Stimulated activated CD8-positive, alpha-beta memory T cell treated with anti-CD3 and anti-CD28 coated beads, Interleukin-15, amount 100 ng/mL, for 48 hours (primary cell): ENCODE measurements around the gene STIMATE.

Experiments used
- DNase-seq, 2 donors: peaks; one replicate each; pipeline ENCODE4 v3.0.0-alpha.2; 2020; ENCODE audit warnings: low read depth in 2 of 2

The STIMATE gene

DNA sequence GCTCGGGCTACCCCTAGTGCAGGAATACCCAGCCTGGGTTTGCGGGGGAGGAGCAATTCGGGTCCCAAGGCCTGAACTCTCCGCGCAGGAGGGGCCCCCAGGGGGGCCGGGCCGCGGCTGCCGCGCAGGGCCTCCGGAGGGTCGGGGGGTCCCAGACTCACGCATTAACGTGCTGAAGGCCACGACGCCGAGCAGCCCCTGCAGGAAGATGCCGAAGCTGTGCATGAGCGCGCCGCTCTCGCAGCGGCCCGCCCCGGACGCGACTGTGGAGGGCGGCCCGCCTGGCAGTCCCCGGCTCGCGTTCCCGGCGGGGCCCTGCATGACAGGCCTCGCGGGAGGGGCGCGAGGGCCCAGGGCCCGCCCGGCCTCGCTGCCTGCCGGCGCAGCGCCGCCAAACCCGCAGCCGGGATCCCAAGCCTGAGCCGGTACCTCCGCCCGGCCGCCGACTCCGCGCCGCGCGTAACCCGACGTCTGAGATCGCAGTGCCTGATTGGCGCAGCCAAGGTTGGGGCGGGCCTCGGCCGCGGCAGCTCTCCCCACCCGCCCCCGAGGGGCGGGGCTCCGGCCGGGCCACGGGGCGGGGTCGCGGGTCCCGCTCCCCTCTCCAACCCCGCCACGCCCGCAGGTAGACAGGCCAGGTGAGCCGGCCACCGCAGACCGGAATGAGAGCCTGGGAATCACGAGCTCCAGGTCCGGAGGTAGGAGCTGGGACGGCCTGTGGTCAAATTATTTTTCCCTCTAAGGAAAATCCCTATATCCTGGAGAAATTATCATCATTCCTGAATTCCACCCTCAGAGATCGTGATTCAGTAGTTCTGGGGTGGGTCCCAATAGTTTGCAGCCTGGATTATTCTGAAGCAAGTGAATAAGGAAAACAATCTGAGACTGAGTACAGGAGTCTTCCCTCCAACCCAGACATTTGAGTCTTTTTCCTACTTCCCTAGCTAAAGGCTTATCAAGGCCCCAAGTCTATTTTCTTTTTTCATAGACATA, at the start of gene STIMATE:
Gene STIMATE, minus strand, starts transcription at position 419 of the 993 bp plus-strand sequence. Its CDS starts 98 bp downstream, at position 321.
- peak; percentile 81 to 82 for DNase-seq

- no peak for DNase-seq
These were observed 42.3 kb upstream of the STIMATE start for GRCh38 chr3:52939600-52939999.

GRCh38 chr3:52934630-52935530, 37.5 kb upstream of the STIMATE start:
- DNase-seq: peak; percentile 10 to 17

DNA sequence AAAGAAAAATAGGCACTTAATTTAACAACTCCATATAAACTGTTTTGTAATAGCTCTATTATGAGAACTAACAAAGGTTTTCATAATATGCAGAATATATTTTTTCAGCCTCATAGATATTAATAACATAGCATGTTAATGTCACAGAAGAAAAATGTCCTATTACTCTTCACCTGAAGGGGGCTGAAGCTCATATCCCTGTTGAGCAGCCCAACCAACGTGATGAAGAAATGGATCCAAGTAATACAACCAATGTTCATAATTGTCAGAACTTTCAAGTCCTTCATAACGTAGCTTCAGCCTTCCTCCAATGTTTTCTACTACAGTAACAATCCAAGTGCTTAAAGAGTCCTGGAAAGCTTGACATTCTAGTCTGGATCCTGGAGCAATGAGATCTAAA, 34.5 kb upstream of the STIMATE start:
- DNase-seq: no peak

- no peak for DNase-seq
These were observed 34.0 kb upstream of the STIMATE start for GRCh38 chr3:52931328-52931727.

DNA sequence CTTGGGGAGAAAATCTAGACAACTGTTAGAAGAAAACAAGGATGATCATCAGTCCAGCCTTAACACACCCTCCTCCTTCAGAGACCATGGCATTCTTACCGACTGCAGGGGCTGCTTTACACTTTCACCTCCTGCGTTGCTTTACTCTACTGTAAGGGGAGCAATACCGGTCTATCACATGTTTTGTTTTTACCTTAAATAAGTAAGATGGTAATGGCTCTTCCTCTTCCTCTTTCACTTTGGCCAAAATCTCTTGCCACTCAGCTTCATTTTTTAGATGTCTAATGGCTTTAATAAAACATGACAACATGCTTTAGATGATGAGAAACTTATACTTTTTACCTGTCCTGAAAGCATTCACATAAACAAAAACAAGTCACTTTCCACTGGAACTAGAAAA, 33.4 kb upstream of the STIMATE start:
- no peak for DNase-seq

DNA sequence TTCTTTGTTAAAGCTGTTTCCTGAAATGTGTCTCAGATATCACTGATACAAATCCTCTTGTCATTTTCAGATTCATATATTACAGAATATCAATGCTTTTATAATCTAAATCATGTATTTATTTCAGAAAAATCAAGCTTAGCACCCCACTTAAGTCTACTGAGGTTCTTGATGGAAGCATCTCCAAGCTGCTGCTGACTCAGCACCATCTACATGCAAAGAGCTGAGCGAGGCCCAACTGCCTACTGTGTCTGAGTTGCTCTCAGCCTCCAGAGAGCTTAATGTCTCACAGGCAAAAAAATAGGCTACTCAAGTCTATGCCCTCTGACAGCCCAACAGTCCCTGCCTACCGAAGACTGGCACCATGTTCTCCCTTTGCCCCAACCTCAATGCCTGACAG, 29.2 kb upstream of the STIMATE start:
- DNase-seq: no peak

DNA sequence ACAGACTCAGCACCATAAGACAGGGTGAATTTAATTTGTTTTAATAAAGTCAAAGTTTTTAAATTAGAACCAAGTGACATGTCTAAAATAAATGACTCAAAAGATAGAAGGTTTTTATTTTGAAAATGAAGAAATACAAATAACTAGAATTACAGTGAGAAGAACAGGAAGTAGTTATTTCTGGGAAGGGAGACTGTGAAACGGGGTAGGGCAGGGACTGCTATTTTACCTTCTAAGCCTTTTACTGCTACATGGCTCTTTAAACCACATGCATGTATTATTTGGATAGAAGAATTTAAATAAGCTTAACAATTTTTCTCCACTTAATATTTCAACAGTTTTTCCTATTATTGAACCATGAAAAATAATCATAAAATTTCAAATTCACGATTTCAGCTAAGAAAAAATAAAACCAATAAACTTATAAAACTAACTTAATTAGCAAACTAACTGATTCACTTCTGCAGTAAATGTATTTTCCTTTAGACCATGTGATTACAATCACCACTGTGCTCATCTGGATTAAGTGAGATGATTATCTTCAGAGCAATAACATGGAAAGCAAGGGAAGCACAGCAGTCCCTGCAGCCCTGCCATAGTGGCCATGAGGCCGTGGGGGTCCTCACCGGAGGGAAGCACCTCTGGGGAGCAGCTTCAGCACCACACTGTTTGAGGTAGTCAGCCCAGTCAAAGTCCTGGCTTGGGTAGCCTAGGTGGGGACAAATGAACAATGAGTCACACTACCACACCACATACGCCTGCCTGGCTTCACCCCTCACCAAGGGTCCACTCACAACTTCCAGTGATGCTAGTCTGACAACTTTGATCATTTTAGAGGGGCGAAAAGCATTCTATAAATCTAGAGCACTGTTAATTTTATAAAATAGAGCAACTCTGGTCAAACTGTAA, 28.3 kb upstream of the STIMATE start:
- DNase-seq: no peak

GRCh38 chr3:52923963-52924362, 26.6 kb upstream of the STIMATE start:
- DNase-seq: no peak

DNA sequence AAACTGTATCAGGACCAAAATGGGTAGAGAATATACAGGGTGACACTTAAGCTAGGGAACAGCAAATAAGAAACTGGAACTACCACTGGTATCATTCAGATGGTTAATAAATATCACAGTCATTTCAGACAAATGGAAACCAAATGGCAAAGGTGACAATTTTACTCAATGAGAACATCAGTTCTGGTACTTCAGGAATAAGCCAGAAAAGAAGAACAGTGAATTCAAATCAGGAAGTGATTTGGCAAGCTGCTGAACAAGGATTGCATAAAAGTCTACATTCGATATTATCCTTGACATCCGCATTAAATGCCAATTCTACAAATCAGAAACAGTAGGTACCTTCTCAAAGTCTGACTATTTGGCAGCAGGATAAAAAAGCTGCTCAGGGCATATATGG, 23.5 kb upstream of the STIMATE start:
- DNase-seq: no peak

DNA sequence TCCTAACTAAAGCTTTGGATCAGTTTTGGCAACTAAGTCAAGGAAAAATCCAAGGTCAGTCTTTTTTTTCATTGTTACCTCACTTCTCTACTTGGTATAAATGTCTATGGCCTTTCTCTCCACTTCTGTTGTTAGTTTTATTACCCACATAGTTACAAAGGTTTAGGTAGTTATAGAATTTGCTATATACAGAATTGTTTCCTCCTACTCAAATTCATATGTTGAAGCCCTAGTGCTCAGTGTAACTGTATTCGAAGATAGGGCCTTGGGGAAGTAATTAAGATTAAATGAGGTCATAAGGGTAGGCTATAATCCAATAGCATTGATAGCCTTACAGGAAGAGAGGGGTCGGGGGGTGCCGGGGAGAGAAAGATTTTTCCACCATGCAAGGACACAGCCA, 19.7 kb upstream of the STIMATE start:
- DNase-seq: no peak

GRCh38 chr3:52915294-52915693, 17.9 kb upstream of the STIMATE start:
- DNase-seq: no peak

GRCh38 chr3:52912885-52913731, 15.8 kb upstream of the STIMATE start:
- no peak for DNase-seq

GRCh38 chr3:52910823-52911222, 13.5 kb upstream of the STIMATE start:
- no peak for DNase-seq

DNA sequence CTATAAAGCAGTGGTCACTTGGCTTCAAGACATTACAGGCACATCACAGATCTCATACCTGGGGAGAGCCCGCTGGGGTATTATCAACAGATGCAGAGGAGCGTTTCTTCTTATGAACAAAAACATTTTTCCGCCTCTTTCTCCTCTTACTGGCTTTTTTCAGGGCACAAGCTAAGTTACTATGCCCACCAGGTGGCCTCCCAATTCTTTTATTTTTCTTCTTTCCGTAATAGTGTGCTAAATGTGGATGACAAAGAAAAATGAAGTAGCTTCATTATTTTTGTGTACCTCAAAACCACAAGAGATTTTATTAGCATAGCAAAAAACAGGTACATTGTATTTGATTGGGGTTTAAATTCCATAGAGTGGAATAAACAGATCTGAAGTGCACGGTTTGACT, 10.1 kb upstream of the STIMATE start:
- no peak for DNase-seq

- DNase-seq: no peak
These were observed 7.2 kb upstream of the STIMATE start for GRCh38 chr3:52904552-52904951.

DNA sequence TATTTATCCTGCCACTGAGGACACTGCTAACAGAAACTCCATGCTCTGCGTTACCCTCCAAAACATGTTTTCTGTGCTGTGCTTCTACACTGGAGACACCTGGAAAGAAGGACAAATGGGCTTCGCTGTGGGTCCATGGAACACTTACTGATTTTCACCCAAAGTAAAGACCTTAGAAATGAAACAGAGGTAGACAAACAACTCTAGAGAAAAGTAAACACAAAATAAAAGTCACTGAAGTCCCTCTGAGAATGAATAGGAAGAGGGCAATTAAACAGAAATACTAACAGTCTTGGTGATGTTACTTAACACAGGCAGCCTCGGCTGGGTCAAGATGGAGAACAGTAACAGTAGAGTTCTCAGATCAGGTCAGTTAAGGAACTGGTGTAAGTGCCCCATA, 6.7 kb upstream of the STIMATE start:
- no peak for DNase-seq

- DNase-seq: no peak
These were observed 735 bp downstream of the STIMATE start for GRCh38 chr3:52896613-52897012.

GRCh38 chr3:52896151-52896550, 1.2 kb downstream of the STIMATE start:
- no peak for DNase-seq

- peak; percentile 27 for DNase-seq
These were observed 1.9 kb downstream of the STIMATE start for GRCh38 chr3:52895418-52895817.
